Keratinocyte (primary cell): Measurements from ENCODE around the gene CNNM1. TPM values are rescaled to one million over a fixed set of nuclear protein-coding genes. Genes with fewer than 3 reads are reported as not detected.

Experiments
- DNase-seq: peaks from one replicate; pipeline ENCODE4 v3.0.0-alpha.2; 2011; ENCODE audit warnings: low read depth, missing footprints, low spot score
- FAIRE-seq: peaks from 2 replicates; lab custom pipeline; 2011; peaks lifted over from hg19 to GRCh38; lab: Jason Lieb, UNC
- H2AFZ ChIP-seq: 2 replicates; pipeline ENCODE4 v1.6.0; 2012; ENCODE audit warnings: low read length, control low read depth, inconsistent platforms; ENCODE audit not compliant: control insufficient read depth
- H3K27ac ChIP-seq: 2 replicates; pipeline ENCODE4 v1.5.1; 2011; ENCODE audit warnings: low read length; ENCODE audit not compliant: control insufficient read depth, insufficient read depth
- H3K27me3 ChIP-seq: 3 replicates; pipeline ENCODE4 v1.6.0; 2011; ENCODE audit warnings: low read length; ENCODE audit not compliant: control insufficient read depth, insufficient read depth; ENCODE audit errors: extremely low read depth
- H3K36me3 ChIP-seq, 2 experiments: 2 replicates in 1 of 2; 3 replicates in 1 of 2; pipeline ENCODE4 v1.5.1; 2011; ENCODE audit warnings: low read length in 2 of 2, mild to moderate bottlenecking in 1 of 2; ENCODE audit not compliant: control insufficient read depth in 2 of 2, insufficient read depth in 2 of 2; ENCODE audit errors: extremely low read depth in 1 of 2
- H3K4me1 ChIP-seq: 3 replicates; pipeline ENCODE4 v1.5.1; 2011; ENCODE audit warnings: low read length; ENCODE audit not compliant: control insufficient read depth, insufficient read depth; ENCODE audit errors: extremely low read depth
- H3K4me2 ChIP-seq: 3 replicates; pipeline ENCODE4 v1.6.0; 2011; ENCODE audit warnings: low read depth, low read length; ENCODE audit not compliant: control insufficient read depth, insufficient read depth; ENCODE audit errors: extremely low read depth
- H3K4me3 ChIP-seq, 3 experiments: fragments of 200-600 bp in 1 of 3; sonication (generic) in 1 of 3; 2 replicates in 2 of 3; 3 replicates in 1 of 3; pipeline ENCODE4 v1.5.1; 2011 to 2016; ENCODE audit warnings: low read length in 3 of 3, mild to moderate bottlenecking in 3 of 3, control low read depth in 2 of 3, inconsistent platforms in 1 of 3, low read depth in 1 of 3, mixed read lengths in 1 of 3, mixed run types in 1 of 3, moderate library complexity in 1 of 3; ENCODE audit not compliant: control insufficient read depth in 2 of 3, insufficient read depth in 2 of 3; ENCODE audit errors: extremely low read depth in 1 of 3
- H3K79me2 ChIP-seq: 2 replicates; pipeline ENCODE4 v1.6.0; 2012; ENCODE audit warnings: low read length; ENCODE audit not compliant: control insufficient read depth, insufficient read depth
- H3K9ac ChIP-seq: 3 replicates; pipeline ENCODE4 v1.6.0; 2011; ENCODE audit warnings: low read length; ENCODE audit not compliant: control insufficient read depth, insufficient read depth; ENCODE audit errors: extremely low read depth
- H3K9me1 ChIP-seq: 3 replicates; pipeline ENCODE4 v1.6.0; 2011; ENCODE audit warnings: low read length; ENCODE audit not compliant: control insufficient read depth, insufficient read depth; ENCODE audit errors: extremely low read depth
- H3K9me3 ChIP-seq: 2 replicates; pipeline ENCODE4 v1.5.1; 2012; ENCODE audit warnings: low read depth, low read length; ENCODE audit not compliant: control insufficient read depth
- H4K20me1 ChIP-seq: 3 replicates; pipeline ENCODE4 v1.6.0; 2011; ENCODE audit warnings: low read length; ENCODE audit not compliant: control insufficient read depth, insufficient read depth; ENCODE audit errors: extremely low read depth
- CTCF ChIP-seq, 3 experiments: IDR thresholded peaks in 1 of 3; conservative IDR thresholded peaks in 1 of 3; optimal IDR thresholded peaks in 1 of 3; 2 replicates in 2 of 3; 3 replicates in 1 of 3; pipeline versions ENCODE3 to v1.5.1; 2011; ENCODE audit warnings: low read length in 3 of 3, mild to moderate bottlenecking in 3 of 3, moderate library complexity in 2 of 3, control low read depth in 1 of 3, inconsistent platforms in 1 of 3; ENCODE audit not compliant: insufficient read depth in 2 of 3; ENCODE audit errors: extremely low read depth in 1 of 3
- EZH2 ChIP-seq: IDR thresholded peaks from one replicate; pipeline ENCODE4 v1.6.1; 2012; ENCODE audit warnings: inconsistent platforms, mild to moderate bottlenecking, low read length, moderate library complexity
- dilution Hi-C: fragments of 300-500 bp; cut with MboI; formaldehyde crosslinking; loops from one replicate; pipeline ENCODE4 v1.7.0; 2020; ENCODE audit warnings: low sequenced_read_pairs; ENCODE audit not compliant: extremely low pct_ligation_motif_present
- polyA plus RNA-seq, 5 experiments: library from polyadenylated mRNA; depleted of rRNA in 3 of 5; stranded (reverse) in 3 of 5; stranded (forward) in 1 of 5; unstranded in 1 of 5; fragments of >200 nt; gene quantifications; 1 replicate in 1 of 5; 2 replicates in 3 of 5; 3 replicates in 1 of 5; pipeline versions ENCODE4 v1.2.1 to v1.2.3, GENCODE V29; 2011 to 2012; ENCODE audit warnings: missing spikeins in 2 of 5, low read depth in 1 of 5, low replicate concordance in 1 of 5

CNNM1 gene
- polyA plus RNA-seq, 1 donor (not counting 4 experiments of a cell fraction or from before 2014, with no cell fraction given) = 0.83 TPM

GRCh38 chr10:99403674-99404073 is 74.5 kb downstream of the CNNM1 start:
- no peak for DNase-seq
- FAIRE-seq = peak; percentile 79
- Histone ChIP-seq H3K79me2 (no peaks in the 10 kb centered on the region), H3K4me3 (no peak overlapping the region), H3K4me1 (peaks cover 6% of the 10 kb centered on the region), H3K27ac (no peak overlapping the region), H2AFZ (no peak overlapping the region), H3K4me2 (no peak overlapping the region), H3K9me1 (peaks cover 3% of the 10 kb centered on the region), H3K27me3 (no peaks in the 10 kb centered on the region), H3K9ac (no peak overlapping the region), H3K9me3 (no peaks in the 10 kb centered on the region), H4K20me1 (no peaks in the 10 kb centered on the region), H3K36me3 (peaks cover 24 to 25% of the 10 kb centered on the region in 2 experiments)
- TF ChIP-seq EZH2 = no peak
- TF ChIP-seq CTCF (optimal IDR thresholded peaks at IDR 0.05 in 1 of 3, IDR thresholded peaks at IDR 0.05 in 1 of 3, conservative IDR thresholded peaks at IDR 0.05 in 1 of 3; ENCODE audit: extremely low read depth in 1 of 3, insufficient read depth in 2 of 3, low read length in 3 of 3) = no peak
- dilution Hi-C loops = no loop called here

- TF ChIP-seq EZH2 (no peak), CTCF (optimal IDR thresholded peaks at IDR 0.05 in 1 of 3, IDR thresholded peaks at IDR 0.05 in 1 of 3, conservative IDR thresholded peaks at IDR 0.05 in 1 of 3; ENCODE audit: extremely low read depth in 1 of 3, insufficient read depth in 2 of 3, low read length in 3 of 3) (no peak)
- Histone ChIP-seq H3K9me3 (no peaks in the 10 kb centered on the region), H2AFZ (no peak overlapping the region), H3K4me2 (no peak overlapping the region), H3K9me1 (peaks cover 3% of the 10 kb centered on the region), H3K27ac (no peak overlapping the region), H3K27me3 (no peaks in the 10 kb centered on the region), H4K20me1 (no peaks in the 10 kb centered on the region), H3K36me3 (peaks cover 24 to 34% of the 10 kb centered on the region in 2 experiments), H3K4me1 (peaks cover 6% of the 10 kb centered on the region), H3K9ac (no peak overlapping the region), H3K4me3 (no peak overlapping the region), H3K79me2 (peaks cover 7% of the 10 kb centered on the region)
- DNase-seq (no peak), FAIRE-seq (no peak)
- dilution Hi-C loops = no loop called here
Observed at GRCh38 chr10:99406149-99406548, 77.0 kb downstream of the CNNM1 start.
